Fibroblast of lung (primary cell): ENCODE results near the gene NEK1. TPM values are rescaled to one million over a fixed set of nuclear protein-coding genes. Genes with fewer than 3 reads are reported as not detected.

Experiments used
- DNase-seq, 2 donors: peaks; one replicate each; pipeline versions ENCODE4 v3.0.0 to v3.0.0-alpha.2; 2010; ENCODE audit warnings: low read depth in 2 of 2
- H2AFZ ChIP-seq: 2 replicates; pipeline ENCODE4 v1.5.1; 2012; ENCODE audit warnings: low read length, control low read depth, inconsistent platforms
- H3K27ac ChIP-seq: 2 replicates; pipeline ENCODE4 v1.5.1; 2011; ENCODE audit warnings: low read length, control low read depth; ENCODE audit not compliant: insufficient read depth
- H3K27me3 ChIP-seq: 2 replicates; pipeline ENCODE4 v1.5.1; 2011; ENCODE audit warnings: mild to moderate bottlenecking, low read length; ENCODE audit not compliant: control insufficient read depth, insufficient read depth
- H3K36me3 ChIP-seq: 2 replicates; pipeline ENCODE4 v1.5.1; 2011; ENCODE audit warnings: low read length; ENCODE audit not compliant: control insufficient read depth, insufficient read depth
- H3K4me1 ChIP-seq: 2 replicates; pipeline ENCODE4 v1.5.1; 2011; ENCODE audit warnings: low read length; ENCODE audit not compliant: control insufficient read depth, insufficient read depth; ENCODE audit errors: extremely low read depth
- H3K4me2 ChIP-seq: 2 replicates; pipeline ENCODE4 v1.5.1; 2011; ENCODE audit warnings: low read length, control low read depth; ENCODE audit not compliant: insufficient read depth; ENCODE audit errors: extremely low read depth
- H3K4me3 ChIP-seq, 4 experiments: fragments of 200-600 bp in 1 of 4; sonication (generic) in 1 of 4; replicated peaks in 1 of 4; 2 replicates each; pipeline ENCODE4 v1.5.1; 2011 to 2016; ENCODE audit warnings: low read length in 4 of 4, low read depth in 3 of 4, mild to moderate bottlenecking in 3 of 4, control low read depth in 2 of 4, inconsistent platforms in 1 of 4, mixed read lengths in 1 of 4; ENCODE audit not compliant: insufficient read depth in 1 of 4; ENCODE audit errors: control extremely low read depth in 1 of 4
- H3K79me2 ChIP-seq: 2 replicates; pipeline ENCODE4 v1.5.1; 2012; ENCODE audit warnings: mild to moderate bottlenecking, low read length, inconsistent platforms; ENCODE audit not compliant: control insufficient read depth, insufficient read depth
- H3K9ac ChIP-seq: 2 replicates; pipeline ENCODE4 v1.5.1; 2011; ENCODE audit warnings: mild to moderate bottlenecking, low read length, control low read depth; ENCODE audit not compliant: insufficient read depth
- H3K9me3 ChIP-seq: 2 replicates; pipeline ENCODE4 v1.5.1; 2012; ENCODE audit warnings: low read depth, low read length; ENCODE audit not compliant: control insufficient read depth, insufficient read depth
- H4K20me1 ChIP-seq: 2 replicates; pipeline ENCODE4 v1.5.1; 2011; ENCODE audit warnings: low read length; ENCODE audit not compliant: control insufficient read depth, insufficient read depth; ENCODE audit errors: extremely low read depth
- EZH2 ChIP-seq: IDR thresholded peaks from 2 replicates; pipeline ENCODE4 v1.5.1; 2012; ENCODE audit warnings: low read length, control low read depth, mild to moderate bottlenecking; ENCODE audit errors: missing control alignments
- polyA plus RNA-seq, 2 donors: library from polyadenylated mRNA; depleted of rRNA in 1 of 2; stranded (reverse) in 1 of 2; unstranded in 1 of 2; fragments of >200 nt; gene quantifications; 2 replicates each; pipeline ENCODE4 v1.2.1, GENCODE V29; 2011 to 2012; ENCODE audit warnings: missing spikeins in 1 of 2
- total RNA-seq: library from RNA; depleted of rRNA; stranded (reverse); fragments of >200 nt; gene quantifications from 2 replicates; pipeline ENCODE4 v1.2.1, GENCODE V29; 2014
- TF ChIP-seq, protein P1 (sequence below), 2 donors: IDR thresholded peaks in 1 of 2; conservative IDR thresholded peaks in 1 of 2; 1 replicate in 1 of 2; 2 replicates in 1 of 2; pipeline ENCODE4 v1.5.1; 2011 to 2012; ENCODE audit warnings: low read length in 2 of 2, control low read depth in 1 of 2, inconsistent platforms in 1 of 2, low read depth in 1 of 2, mild to moderate bottlenecking in 1 of 2

The NEK1 gene
- total and polyA plus RNA-seq, 2 donors (not counting 1 experiment from before 2014, with no cell fraction given) = 8.6 to 17.0 TPM

DNA sequence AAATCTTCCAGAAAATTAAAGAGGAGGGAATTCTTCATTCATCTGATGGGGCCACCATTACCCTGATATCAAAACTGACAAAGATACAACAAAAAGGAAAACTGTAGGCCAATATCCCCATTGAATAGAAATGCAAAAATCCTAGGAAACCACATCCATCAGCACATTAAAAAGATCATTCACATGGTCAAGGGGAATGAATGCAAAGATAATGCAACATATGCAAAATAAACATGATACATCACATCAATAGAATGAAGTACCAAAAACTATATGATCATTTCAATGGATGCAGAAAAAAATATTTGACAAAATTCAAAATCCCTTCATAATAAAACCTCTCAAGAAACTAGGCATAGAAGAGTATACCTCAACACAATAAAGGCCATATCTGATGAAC is 232.7 kb downstream of the NEK1 start:
- Histone ChIP-seq H4K20me1 (no peaks in the 10 kb centered on the region), H3K4me3 (no peak overlapping the region), H3K36me3 (no peaks in the 10 kb centered on the region), H3K4me1 (peaks cover 9% of the 10 kb centered on the region), H3K79me2 (no peaks in the 10 kb centered on the region), H3K9me3 (no peaks in the 10 kb centered on the region), H3K4me2 (no peak overlapping the region), H3K27ac (no peak overlapping the region), H3K9ac (no peak overlapping the region), H3K27me3 (no peaks in the 10 kb centered on the region), H2AFZ (no peak overlapping the region)
- no peak for DNase-seq
- TF ChIP-seq, protein P1, sequence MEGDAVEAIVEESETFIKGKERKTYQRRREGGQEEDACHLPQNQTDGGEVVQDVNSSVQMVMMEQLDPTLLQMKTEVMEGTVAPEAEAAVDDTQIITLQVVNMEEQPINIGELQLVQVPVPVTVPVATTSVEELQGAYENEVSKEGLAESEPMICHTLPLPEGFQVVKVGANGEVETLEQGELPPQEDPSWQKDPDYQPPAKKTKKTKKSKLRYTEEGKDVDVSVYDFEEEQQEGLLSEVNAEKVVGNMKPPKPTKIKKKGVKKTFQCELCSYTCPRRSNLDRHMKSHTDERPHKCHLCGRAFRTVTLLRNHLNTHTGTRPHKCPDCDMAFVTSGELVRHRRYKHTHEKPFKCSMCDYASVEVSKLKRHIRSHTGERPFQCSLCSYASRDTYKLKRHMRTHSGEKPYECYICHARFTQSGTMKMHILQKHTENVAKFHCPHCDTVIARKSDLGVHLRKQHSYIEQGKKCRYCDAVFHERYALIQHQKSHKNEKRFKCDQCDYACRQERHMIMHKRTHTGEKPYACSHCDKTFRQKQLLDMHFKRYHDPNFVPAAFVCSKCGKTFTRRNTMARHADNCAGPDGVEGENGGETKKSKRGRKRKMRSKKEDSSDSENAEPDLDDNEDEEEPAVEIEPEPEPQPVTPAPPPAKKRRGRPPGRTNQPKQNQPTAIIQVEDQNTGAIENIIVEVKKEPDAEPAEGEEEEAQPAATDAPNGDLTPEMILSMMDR (conservative IDR thresholded peaks at IDR 0.05 in 1 of 2, IDR thresholded peaks at IDR 0.05 in 1 of 2; ENCODE audit: low read depth in 1 of 2, low read length in 2 of 2) = no peak
- no peak for TF ChIP-seq EZH2

DNA sequence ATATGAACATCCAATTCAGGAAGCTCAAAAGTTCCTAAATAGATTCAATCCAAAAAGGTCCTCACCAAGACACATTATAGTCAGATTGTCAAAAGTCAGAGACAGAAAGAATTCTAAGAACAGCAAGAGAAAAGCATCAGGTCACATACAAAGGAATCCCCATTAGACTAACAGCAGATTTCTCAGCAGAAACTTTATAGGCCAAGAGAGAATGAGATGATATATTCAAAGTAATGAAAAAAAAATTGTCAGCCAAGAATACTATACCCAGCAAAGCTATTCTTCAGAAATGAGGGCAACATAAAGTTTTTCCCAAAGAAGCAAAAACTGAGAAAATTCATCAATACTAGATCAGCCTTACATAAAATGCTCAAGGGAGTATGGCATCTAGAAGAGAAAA is 235.0 kb downstream of the NEK1 start:
- H3K36me3 ChIP-seq = no peaks in the 10 kb centered on the region
- no peaks in the 10 kb centered on the region for H3K27me3 ChIP-seq
- H3K4me1 ChIP-seq = no peaks in the 10 kb centered on the region
- H3K27ac ChIP-seq = no peak overlapping the region
- H3K9ac ChIP-seq = no peak overlapping the region
- no peaks in the 10 kb centered on the region for H3K79me2 ChIP-seq
- H3K9me3 ChIP-seq = no peaks in the 10 kb centered on the region
- H3K4me3 ChIP-seq = no peak overlapping the region
- TF ChIP-seq, protein P1 (conservative IDR thresholded peaks at IDR 0.05 in 1 of 2, IDR thresholded peaks at IDR 0.05 in 1 of 2; ENCODE audit: low read depth in 1 of 2, low read length in 2 of 2) = no peak
- no peak for TF ChIP-seq EZH2
- DNase-seq = no peak
- H4K20me1 ChIP-seq = no peaks in the 10 kb centered on the region
- H2AFZ ChIP-seq = no peak overlapping the region
- H3K4me2 ChIP-seq = no peak overlapping the region

GRCh38 chr4:169376421-169376820 is 236.0 kb downstream of the NEK1 start:
- Histone ChIP-seq H3K9ac (no peak overlapping the region), H4K20me1 (no peaks in the 10 kb centered on the region), H2AFZ (no peak overlapping the region), H3K4me2 (no peak overlapping the region), H3K4me3 (no peak overlapping the region), H3K4me1 (no peaks in the 10 kb centered on the region), H3K27me3 (no peaks in the 10 kb centered on the region), H3K79me2 (no peaks in the 10 kb centered on the region), H3K27ac (no peak overlapping the region), H3K36me3 (no peaks in the 10 kb centered on the region), H3K9me3 (no peaks in the 10 kb centered on the region)
- no peak for DNase-seq
- TF ChIP-seq EZH2 = no peak
- TF ChIP-seq, protein P1 (conservative IDR thresholded peaks at IDR 0.05 in 1 of 2, IDR thresholded peaks at IDR 0.05 in 1 of 2; ENCODE audit: low read depth in 1 of 2, low read length in 2 of 2) = no peak
